ENCODE data around the gene ZNF337. TPM values are rescaled to one million over a fixed set of nuclear protein-coding genes. Genes with fewer than 3 reads are reported as not detected.

ZNF337 gene
- total and polyA plus RNA-seq, 2 of the 13 experiments (the other 11 are each of a cell fraction or from before 2014, with no cell fraction given): 17.0 to 19.6 TPM

- TF ChIP-seq HDAC1 (CRISPR knock-in tag; IDR thresholded peaks at IDR 0.05): no peak
- TF ChIP-seq ZNF691 (CRISPR knock-in tag; IDR thresholded peaks at IDR 0.05; ENCODE audit: borderline replicate concordance, low read depth): 0 out of 2 replicates have a peak, but pooled peaks have one; percentile 33
- no peak for TF ChIP-seq KMT2A (CRISPR knock-in tag; IDR thresholded peaks at IDR 0.05)
- TF ChIP-seq HMGXB3 (CRISPR knock-in tag; IDR thresholded peaks at IDR 0.05; ENCODE audit: borderline replicate concordance): no peak
- peak; percentile 66; the same call in 1 of the 2 replicates for TF ChIP-seq ZNF501 (CRISPR knock-in tag; IDR thresholded peaks at IDR 0.05)
- no peak for TF ChIP-seq ETV5 (CRISPR knock-in tag; IDR thresholded peaks at IDR 0.05; ENCODE audit: borderline replicate concordance)
- no peak for TF ChIP-seq KLF9 (CRISPR knock-in tag; IDR thresholded peaks at IDR 0.05; ENCODE audit: low read depth)
- TF ChIP-seq GATAD1 (CRISPR knock-in tag; IDR thresholded peaks at IDR 0.05): no peak
- no peak for TF ChIP-seq POLR2AphosphoS5 (IDR thresholded peaks at IDR 0.05; ENCODE audit: low read depth, low read length)
- peak; percentile 75 for TF ChIP-seq CCAR2 (optimal IDR thresholded peaks at IDR 0.05; ENCODE audit: low read depth, low read length)
- no peak for TF ChIP-seq FOXO1 (CRISPR knock-in tag; IDR thresholded peaks at IDR 0.05)
- TF ChIP-seq CENPT (CRISPR knock-in tag; IDR thresholded peaks at IDR 0.05; ENCODE audit: low read depth): no peak
- TF ChIP-seq IKZF4 (CRISPR knock-in tag; IDR thresholded peaks at IDR 0.05; ENCODE audit: borderline replicate concordance, low read depth, not compliant biosample characterization): no peak
- TF ChIP-seq ZFP91 (CRISPR knock-in tag; IDR thresholded peaks at IDR 0.05; ENCODE audit: borderline replicate concordance): no peak
- TF ChIP-seq ZEB1 (IDR thresholded peaks at IDR 0.05; ENCODE audit: insufficient replicate concordance, low read depth): no peak
- TF ChIP-seq MAFK (conservative IDR thresholded peaks at IDR 0.05 in 1 of 2, IDR thresholded peaks at IDR 0.05 in 1 of 2; ENCODE audit: low read length in 2 of 2): peak; percentile 39 to 49
- TF ChIP-seq NCOA1 (CRISPR knock-in tag; IDR thresholded peaks at IDR 0.05): no peak
- TF ChIP-seq MEIS2 (CRISPR knock-in tag; IDR thresholded peaks at IDR 0.05): no peak
- TF ChIP-seq ATF5 (CRISPR knock-in tag; IDR thresholded peaks at IDR 0.05; ENCODE audit: low read depth): no peak; the same call in 1 of the 2 replicates
- no peak for TF ChIP-seq ATF7 (IDR thresholded peaks at IDR 0.05)
- no peak for TF ChIP-seq ATF7 (CRISPR knock-in tag; IDR thresholded peaks at IDR 0.05)
- TF ChIP-seq ZNF256 (CRISPR knock-in tag; conservative IDR thresholded peaks at IDR 0.05): no peak
Measured at GRCh38 chr20:25669826-25670422, 26.7 kb downstream of the ZNF337 start (continued).
